HepG2 (cell line): ENCODE measurements around the gene PLSCR3.

Experiments
- CTCF ChIP-seq: sonication (generic); formaldehyde crosslinking; IDR thresholded peaks from 2 replicates; pipeline ENCODE4 v1.5.0; 2020; ENCODE audit warnings: mild to moderate bottlenecking, missing genetic modification reagents, moderate library complexity
- HMG20B ChIP-seq: conservative IDR thresholded peaks from 2 replicates; pipeline ENCODE4 v1.6.1; 2016; ENCODE audit warnings: missing genetic modification reagents, missing compliant biosample characterization
- LBX2 ChIP-seq: sonication (generic); formaldehyde crosslinking; IDR thresholded peaks from 2 replicates; pipeline ENCODE4 v1.5.0; 2020; ENCODE audit warnings: missing genetic modification reagents, mild to moderate bottlenecking, borderline replicate concordance
- MAX ChIP-seq: IDR thresholded peaks from 2 replicates; pipeline ENCODE4 v1.6.1; 2012; ENCODE audit warnings: inconsistent platforms
- MED8 ChIP-seq: sonication (generic); formaldehyde crosslinking; IDR thresholded peaks from 2 replicates; pipeline ENCODE4 v1.8.1; 2023; ENCODE audit warnings: mild to moderate bottlenecking, missing genetic modification reagents; ENCODE audit not compliant: insufficient replicate concordance
- SP1 ChIP-seq, 2 experiments: fragments of 450-650 bp in 1 of 2; sonication (generic) in 1 of 2; formaldehyde crosslinking in 1 of 2; IDR thresholded peaks; 2 replicates each; pipeline versions ENCODE4 v1.4.0 to v1.6.1; 2016 to 2020; ENCODE audit warnings: missing genetic modification reagents in 1 of 2
- TP53 ChIP-seq: sonication (generic); formaldehyde crosslinking; conservative IDR thresholded peaks from 2 replicates; pipeline ENCODE4 v1.4.0; 2020; ENCODE audit warnings: missing genetic modification reagents

GRCh38 chr17:7348478-7349242, 45.7 kb downstream of the PLSCR3 start:
- TF ChIP-seq HMG20B (CRISPR knock-in tag) (no peak), TP53 (CRISPR knock-in tag) (no peak), SP1 (IDR thresholded peaks at IDR 0.05) (no peak), SP1 (CRISPR knock-in tag; IDR thresholded peaks at IDR 0.05) (no peak), MED8 (CRISPR knock-in tag) (no peak), CTCF (CRISPR knock-in tag) (no peak), LBX2 (CRISPR knock-in tag) (no peak), MAX (no peak)
